Inflammatory macrophage treated with lipopolysaccharide for 1 hour (primary cell): Measurements from ENCODE around the gene SEPTIN5.

Experiments
- DNase-seq, 2 donors: peaks; one replicate each; pipeline ENCODE4 v3.0.0-alpha.2; 2020 to 2022

SEPTIN5 gene

DNA sequence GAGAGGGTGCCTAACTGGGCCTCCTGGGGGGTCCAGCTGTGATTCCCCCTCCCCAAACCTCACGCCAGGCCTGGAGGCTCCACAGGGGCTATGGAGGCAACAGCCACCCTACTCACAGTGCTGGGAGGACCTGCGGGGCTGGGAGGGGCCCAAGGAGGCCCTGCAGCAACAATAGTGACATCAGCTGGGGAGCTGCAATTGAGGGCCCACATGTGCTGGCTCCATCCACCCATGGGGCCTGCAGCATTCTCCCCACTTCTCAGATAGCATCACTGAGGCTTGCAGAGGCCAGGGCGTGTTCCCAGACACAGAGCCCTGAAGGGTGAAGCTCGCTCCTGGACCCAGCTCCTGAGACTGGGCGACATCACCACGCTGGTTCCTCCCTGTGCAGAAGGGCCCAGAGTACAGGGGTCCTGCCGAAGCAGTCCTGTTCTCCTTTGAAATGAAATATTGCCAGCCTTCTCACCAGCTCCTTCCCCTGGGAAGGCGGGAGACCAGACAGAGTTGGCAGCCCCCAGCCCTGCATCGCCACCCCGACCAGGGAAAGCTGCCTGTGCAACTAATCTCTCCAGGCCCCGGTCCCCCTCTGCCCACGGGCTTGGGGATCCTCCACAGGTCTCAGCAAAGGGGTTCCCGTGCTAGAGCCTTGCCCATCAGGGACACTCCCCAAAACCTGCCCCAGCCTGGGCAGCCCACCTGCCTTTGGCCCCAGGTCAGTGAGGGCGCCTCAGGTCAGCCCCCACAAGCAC lies 37.4 kb downstream of the SEPTIN5 start:
- DNase-seq: no peak

DNA sequence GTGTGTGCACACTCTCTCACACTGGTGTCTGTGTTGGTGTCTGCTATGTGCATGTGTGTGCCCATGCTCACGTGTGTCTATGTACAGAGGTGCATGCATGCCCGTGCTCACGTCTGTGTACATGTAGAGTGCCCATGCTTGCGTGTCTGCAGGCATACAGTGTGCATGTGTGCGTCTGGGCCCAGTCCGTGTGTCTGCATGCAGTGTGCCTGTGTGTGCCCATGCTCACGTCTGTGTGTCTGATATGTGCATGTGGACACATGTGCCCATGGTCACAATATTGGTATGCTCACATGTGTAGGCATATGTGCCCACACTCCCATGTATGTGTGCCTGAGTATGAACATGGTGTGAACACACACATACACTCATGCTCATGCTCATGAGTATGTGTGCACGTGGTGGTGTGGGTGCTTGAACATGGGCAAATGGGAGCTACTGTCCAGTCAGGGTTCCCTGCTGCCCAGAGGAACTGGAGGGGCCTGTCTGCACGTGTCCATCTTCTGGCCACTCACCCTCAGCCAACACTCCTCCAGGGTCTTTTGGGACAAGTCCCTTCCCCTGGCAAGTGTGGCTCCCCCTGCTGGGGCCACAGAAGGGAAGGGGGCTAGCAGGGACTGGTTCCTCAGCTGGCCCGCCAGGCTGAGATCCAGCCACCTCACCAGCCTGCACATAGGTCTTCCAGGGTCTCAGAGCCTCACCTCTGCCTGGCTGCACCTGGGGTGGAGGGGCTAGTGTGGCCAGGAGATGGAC lies 39.0 kb downstream of the SEPTIN5 start:
- no peak for DNase-seq

DNA sequence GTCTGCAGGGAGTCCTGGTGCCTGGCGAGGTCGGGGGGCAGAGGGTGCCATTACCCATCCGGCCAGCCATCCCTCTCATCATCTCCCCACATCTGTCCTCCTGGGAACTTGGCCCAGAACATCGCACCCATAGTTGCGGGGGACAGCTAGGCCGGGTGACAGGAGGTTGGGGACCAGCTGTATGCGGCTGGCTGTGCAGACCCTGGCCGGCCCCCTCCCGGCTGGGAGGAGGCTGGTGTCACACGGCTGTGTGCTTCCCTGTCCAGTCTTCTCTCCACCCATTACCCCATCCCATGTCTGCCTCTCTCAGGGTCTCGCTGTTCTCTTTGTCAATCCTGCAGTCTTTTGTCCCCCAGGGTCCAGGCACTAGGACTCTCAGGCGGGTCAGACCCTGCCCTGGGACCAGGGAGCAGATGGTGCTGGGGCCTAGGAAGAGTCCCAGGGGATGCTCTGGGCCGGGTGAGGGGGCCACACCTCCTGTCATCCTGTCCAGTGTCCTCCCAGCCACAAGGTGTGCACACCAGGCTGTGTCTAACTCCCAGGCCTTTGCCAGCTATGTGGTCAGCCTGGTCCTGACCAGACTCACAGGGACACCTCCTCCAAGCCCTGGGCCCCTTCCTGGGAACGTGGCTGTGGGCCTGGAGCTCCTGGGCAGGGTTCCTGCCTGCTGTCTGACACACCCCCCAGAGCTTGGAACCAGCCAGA lies 39.8 kb downstream of the SEPTIN5 start:
- no peak for DNase-seq

DNA sequence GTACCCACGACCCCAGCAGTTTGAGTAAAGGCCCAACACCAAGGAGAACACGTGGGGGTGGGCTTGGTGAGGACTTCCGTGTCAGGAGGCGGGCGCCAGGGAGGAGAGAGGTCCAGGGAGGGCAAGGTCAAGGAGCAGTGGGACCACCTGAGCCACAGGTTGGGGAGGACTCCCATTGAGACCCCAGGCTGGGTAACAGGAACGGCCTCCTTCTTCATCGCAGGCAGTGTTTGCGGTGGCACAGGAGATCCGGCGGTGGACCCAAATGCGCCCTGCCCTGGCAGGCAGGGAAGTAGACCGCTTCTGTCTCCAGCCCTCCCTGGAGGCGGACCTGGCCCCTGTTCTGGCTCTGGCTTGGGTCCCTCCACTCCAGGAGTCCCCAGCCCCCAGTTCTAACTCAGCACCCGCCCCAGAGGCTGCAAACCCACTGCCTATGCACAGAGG lies 40.4 kb downstream of the SEPTIN5 start:
- DNase-seq: no peak

DNA sequence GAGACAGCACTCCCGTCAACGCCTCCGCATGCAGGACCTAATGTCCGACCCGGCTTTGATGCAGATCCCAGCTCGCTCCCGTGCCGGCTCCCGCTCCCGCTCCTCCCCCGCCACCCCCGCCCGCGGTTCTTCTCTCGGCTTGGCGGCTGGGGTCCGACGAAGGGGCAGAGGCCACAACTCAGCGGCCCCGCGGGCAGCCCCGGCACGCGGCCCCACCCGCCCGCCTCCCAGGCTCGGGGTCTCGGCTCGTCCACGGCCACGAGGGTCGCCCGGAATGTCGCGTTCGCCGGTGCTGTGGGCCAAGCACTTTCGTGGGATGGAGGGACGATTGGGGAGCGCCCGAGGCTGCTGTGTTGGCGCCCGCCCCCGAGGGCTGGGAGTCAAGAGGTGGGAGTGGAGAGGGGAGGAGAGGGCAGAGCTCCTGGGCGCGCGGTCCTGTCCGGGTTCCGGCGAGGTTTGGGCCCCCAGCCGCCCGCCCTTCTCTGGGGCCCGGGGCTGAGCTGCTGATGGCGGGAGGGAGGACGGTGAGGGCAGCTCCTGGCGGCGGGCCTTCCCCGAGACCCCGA lies 40.9 kb downstream of the SEPTIN5 start:
- no peak for DNase-seq

DNA sequence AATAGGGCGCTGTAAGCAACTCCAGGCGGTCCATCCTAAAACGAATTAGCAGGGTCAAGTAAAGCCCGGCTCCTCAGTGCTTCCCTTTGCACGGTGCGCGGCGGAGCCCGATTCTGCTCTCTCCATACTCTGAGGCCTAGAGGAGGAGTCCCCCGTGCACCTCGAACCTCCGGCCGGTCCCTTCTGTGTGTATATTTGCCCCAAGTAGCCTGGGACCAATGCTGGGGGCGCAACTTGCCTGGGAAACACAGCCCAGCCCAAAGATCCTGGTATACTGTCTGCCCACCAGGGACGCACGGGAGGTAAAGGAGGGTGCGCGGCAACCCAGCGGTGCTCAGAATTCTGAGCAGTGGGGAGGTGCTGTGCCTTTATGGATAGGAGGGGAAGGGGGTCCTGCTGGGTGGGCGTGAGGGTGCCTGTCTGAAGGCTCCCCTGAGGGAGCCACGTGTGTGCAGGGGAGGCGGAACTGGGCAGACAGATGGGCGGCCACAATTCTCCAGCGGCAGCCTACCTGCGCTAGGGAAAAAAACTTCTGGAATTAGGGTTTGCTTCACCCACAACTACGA lies 41.5 kb downstream of the SEPTIN5 start:
- DNase-seq: no peak

DNA sequence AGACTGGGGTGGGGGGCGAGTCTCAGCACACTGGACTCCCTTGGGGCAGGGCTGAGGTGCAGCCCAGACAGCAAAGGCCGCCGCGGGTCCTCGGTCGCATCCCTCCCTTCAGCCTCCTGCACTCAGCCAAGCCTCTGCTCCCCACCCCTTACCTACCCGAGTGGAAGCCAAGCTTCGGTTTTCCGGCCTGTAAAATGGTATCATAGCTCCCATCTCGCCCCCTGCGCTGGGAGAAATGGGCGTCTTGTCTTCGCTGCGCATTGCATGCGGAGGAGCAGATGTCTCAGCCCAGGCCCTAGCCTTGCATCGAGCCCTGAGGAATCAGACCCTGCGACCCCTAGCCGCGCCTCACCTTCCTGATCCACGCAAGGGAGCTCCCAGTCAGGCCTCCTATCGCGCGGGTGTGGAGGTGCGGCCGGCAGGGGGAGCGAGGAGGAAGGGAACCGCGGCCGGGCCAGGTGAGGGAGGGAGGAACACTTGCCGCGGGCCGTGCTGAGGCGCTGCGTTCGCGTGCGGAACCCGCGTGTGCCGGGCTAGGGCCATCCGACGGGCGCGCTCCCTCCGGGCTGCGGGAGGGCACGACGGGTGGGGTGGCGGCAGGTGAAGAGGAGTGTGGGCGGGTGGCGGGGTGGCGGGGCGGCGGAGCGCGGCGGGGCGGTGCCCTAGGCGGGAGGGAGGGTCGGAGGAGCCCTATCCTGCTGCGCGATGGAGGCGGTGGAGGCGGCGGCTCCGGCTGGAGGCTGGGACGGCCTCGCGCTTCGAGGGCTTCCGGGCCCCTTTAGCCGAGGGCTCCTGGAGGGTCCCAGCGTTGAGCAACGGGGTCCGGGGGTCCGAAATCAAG lies 42.2 kb downstream of the SEPTIN5 start:
- DNase-seq: no peak

DNA sequence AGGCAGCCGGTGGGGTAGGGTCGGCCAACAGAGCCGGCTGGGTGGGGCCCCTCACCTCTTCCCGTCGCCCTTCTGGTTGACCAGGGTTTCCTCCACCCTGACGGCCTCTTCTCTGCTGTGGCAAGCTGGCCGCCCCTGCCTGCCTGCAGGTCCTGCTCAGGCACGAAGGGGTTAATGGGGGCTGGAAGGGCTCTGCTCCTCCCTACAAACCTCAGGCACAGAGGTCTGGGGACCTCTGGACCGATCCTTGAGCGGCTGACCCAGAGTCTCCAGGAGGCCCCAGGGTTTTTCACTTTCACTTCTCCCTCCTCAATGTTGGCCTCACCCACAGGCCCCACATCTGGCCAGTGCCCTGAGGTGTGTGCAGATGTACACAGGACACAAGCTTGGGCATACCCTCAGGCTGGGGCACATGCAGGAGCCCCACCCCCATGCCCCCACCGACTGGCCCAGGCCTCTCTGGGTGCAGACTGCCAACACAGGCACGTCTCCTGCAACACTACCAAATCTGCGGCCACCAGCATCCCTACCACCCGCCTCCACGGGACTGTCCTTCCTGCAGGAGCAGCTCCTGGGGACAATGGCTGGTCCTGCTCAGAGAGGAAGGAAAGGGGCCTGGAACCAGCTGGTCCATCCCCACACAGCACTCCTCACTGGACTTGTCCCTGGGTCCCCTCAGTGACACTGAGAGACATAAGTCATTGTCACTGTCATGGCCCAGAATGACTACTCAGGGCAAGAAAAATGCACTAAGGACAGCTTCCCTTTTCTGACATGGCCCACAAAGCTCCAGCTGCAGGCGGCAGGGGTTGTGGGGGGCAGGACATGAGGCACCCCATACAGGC lies 43.1 kb downstream of the SEPTIN5 start:
- no peak for DNase-seq

DNA sequence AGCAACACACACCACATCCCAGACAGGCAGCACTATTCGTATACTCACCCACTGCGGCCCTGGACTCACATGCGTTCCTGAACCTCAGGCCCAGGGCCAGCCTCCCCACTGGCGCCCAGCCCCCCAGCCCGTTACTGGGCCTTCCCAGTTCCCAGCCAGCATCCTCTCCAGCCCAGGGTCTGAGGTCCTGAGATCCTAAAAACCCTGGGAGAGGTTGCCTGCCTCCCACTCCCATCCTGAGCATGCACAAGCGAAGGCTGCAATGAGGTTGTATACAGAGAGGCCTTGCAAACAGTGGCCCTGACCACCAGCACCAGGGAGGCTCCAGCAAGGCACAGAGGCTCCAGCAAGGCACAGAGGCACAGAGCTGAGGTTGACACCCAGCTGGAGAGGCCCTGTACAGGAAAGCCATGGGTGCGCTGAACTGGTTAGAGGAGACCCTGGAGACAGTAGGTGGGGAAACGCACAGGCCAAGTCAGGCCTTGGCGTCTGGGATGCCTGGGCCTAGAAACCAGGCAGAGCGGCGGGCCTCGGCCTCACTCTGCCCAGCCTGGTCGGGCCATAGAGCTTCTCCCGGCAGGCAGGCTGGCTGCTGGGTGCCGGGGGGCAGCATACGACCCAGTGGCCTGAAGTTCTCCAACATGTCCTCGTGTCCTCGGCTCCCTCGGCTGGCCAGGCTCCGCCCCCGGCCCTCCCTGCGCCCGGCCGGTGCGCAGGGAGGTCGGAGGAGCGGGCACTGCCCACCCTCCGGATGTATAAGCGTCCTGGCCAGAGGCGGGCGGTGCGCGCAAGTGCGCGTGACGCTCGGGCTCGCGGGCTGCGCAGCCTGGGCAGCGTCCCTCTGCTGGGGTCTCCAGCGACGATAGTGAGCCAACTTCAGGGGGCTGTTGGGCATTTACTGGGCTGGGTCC lies 43.9 kb downstream of the SEPTIN5 start:
- no peak for DNase-seq

DNA sequence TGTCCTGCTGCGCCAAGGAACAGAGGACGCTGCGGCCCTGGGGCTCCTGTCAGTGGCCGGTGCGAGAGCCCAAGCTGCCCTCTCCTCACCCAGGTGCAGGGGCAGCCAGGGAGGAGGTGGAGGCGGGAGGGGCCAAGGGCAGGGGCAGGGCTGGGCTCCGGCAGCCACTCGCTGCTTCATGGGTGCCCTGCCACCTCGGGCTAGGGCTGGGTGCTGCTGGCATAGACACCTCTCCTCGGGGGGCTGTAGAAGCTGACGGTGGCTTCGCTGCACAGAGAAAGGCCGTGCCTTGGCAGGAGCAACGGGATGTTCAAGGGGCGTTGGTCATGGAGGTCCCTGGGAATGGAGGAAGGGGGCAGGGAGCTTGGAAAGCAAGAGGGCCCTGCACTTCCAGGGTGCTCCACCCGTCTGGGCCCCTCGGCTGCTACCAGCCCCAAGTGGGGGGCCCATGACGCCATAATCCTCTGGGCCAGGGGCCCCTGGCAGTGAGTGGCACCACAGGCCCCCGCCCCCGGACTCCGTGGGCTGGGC lies 44.7 kb downstream of the SEPTIN5 start:
- no peak for DNase-seq

DNA sequence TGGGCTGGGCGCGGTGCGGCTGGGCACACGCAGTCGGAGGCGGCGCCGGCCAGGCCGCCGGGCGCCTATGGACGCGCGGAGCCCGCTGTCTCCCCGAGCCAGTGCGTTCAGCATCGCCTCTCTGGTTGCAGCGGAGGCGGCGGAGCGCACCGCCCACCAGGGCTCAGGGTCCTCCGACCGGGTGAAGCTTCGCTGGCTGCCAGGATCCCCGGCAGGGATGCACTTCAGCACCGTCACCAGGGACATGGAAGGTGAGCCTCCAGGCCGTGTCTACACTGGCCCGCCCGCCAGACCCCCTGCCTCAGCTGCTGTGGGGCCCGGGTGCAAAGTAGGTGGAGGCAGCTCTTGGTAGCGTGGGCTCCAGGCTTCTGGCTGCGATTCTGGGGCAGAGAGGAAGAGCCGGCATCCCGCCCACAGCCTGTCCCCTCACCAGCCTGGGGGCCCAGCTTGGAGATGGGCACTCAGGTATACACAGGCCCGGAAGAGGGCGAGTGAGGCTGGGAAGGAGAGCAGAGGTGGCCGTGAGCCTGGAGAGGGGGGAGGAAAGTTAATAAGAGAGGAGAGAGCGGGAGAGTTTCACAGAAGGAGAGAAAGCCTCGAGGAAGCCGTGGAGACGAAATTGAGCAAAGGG lies 45.2 kb downstream of the SEPTIN5 start:
- DNase-seq: no peak

DNA sequence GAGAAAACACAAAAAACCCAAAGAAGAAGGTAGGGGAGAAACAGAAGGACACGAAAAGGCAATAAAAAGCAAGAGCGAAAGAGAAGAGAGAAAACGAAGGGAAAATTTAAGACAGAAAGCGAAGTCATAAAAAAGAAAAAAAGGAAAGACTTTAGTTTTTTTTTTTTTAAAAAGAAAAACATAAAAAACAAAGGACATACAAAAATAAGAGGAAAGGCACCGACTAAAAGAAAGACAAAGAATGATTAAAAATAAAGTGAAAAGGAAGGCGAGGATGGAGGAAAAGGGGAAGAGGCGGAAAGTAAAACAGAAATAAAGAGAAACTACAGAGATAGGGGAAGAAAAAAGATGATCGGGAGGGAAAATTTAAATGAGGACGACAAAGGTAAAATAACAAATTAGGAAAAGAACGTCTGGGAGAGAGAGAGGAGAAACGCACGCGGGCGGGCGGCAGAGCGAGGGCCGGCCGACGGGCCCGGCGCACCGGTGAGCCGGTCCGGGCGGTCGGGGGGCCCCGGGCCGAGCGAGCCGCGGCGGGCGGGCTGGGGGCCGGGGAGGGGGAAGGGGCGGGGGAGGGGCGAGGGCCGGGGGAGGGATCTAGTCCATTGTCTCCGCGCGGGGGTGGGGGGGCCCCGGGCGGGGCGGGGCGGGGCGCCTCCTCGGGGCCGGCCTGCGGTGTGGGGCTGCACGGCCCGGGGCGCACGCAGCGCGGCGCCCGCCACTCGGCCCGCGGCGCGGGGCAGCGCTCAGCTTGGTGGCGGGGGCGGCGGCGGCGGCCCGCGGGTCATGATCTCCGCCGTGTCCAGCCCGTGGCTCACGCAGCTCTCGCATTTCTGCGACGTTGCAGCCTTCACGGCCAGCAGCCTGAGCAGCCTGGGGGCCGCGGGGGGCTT lies 46.0 kb downstream of the SEPTIN5 start, which contains the start of gene TBX1:
TBX1 (plus strand) TSS at position 721 of the 893 bp plus-strand sequence; CDS start at position 787, 66 bp downstream.
- no peak for DNase-seq

DNA sequence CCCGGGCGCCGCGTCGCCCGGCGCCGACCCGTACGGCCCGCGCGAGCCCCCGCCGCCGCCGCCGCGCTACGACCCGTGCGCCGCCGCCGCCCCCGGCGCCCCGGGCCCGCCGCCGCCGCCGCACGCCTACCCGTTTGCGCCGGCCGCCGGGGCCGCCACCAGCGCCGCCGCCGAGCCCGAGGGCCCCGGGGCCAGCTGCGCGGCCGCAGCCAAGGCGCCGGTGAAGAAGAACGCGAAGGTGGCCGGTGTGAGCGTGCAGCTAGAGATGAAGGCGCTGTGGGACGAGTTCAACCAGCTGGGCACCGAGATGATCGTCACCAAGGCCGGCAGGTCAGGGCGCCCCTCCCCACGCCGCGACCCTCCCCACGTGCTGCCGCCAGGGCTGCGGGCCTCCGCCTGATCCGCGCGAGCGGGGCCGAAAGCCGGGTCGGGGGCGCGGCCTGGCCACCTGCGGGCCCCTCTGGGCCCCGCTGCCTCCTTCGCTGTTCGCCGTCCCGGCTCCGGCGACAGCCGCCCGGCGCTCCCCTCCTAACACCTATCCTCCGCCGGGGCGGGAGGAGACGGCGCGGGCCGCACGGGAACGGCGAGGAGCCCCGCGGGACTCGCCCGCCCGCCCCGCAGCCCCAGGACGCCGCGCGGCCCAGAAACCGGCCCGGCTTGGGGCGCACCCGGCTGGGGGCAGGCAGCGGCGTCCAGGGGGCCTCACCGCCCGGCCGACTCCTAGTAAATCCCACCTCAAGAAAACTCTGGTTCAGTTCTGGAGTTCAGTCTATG lies 46.8 kb downstream of the SEPTIN5 start:
- DNase-seq: no peak

DNA sequence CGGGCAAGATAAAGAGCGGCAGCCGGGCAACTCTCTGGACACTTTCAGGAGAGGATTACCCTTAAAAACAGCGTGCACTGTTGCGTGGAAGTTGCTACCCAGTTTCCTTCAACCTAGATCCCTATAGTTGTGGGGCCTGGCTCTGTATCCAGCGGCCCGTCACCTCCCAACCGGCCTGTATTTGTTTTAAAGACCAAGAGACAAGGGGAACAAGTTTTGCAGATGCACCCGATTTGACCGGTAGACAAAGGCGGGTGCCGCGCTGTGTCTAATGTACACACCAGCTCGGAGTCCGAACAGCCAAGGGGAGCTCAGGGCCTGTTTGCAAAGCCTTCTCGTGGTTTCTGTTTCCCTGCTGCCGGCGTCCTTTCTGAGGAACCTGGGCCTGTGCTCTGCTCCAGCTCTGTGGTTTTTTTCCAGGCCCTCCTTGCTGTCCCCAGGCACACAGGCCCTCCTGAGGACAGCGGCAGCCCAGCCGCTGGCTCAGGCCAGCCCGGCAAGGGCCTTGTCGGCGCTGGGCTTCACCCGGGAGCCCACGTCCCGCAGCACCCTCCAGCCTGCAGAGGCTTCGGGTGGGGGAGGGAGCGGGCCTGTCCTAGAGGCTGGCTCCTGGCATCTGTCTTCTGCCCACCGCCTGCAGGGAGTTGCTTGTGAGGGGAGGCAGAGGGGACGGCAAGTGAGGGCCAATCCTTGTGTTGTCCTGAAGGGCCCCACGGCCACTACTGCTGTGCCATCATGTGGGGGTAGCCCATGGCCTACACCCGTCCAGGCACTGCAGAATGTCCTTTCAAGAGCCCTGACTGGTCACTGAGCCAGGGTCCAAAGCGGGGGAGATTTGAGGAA lies 47.6 kb downstream of the SEPTIN5 start:
- no peak for DNase-seq

DNA sequence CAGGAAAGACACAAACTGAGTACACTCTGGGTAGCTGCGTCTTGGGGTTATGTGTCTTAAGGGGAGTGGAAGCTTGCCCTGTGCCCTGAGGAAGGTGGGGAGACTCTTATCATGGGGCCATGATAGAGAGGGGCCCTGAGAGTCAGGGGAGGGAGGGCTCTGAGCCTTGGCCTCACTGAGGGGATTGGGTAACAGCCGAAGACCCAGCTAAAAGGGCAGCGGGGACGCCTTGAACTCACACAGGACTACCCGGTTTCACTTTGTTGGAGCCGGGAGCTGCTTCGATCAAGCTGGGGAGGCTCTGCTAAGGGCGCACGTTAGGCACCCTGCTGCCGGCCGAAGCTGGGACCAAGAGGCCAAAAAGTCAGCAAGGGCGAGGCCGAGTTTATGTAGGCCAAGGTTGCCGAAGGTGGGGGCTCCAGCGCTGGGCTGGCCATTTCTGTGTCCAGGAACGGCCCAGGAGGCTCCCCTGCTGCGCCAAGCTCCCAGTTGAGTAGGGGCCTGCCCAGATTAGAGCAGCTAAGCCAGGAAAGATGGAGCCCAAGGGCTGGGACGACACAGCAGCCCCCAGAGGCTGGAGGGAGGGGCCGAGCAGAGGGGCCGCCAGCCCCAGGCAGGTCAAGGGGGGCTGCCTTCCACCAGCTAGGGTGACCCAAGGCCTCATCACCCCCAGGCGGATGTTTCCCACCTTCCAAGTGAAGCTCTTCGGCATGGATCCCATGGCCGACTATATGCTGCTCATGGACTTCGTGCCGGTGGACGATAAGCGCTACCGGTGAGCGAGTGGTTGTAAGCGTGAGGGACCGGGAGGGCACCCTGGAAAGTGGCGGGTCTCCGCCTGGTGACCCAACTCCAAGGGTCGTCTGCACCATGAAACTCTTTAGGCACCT lies 48.5 kb downstream of the SEPTIN5 start:
- no peak for DNase-seq
